Non-pigmented ciliary epithelial cell (primary cell): Measurements from ENCODE around the gene CFAP210.
"Not testable (repeated sequence)": the region's sequence is repeated elsewhere in the genome, so short reads cannot be mapped to it uniquely, and the experiment has no call there.

Experiments used
- DNase-seq: peaks from one replicate; pipeline ENCODE4 v3.0.0-alpha.2; 2010; ENCODE audit warnings: low read depth

Gene CFAP210

DNA sequence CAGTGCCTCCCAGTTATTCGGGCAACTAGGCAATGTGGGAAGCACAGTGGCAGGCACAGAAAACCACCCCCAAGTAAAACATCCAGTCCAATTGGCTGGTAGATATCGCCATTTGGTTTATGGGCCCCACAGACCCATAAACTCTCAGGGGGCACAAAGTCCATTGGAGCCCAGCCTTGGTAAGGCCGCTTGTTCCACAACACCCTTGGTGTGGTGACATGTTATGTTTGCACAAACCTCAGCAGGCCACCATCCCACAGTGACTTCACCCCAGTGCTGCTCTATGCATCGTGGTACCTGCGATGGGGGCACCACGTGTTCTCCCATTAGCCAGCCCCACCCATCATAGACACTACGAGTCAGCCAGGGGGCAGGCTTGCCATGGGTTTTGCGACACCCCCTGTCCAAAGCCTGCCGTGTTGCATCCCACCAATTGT is 18.6 kb upstream of the CFAP210 start:
- DNase-seq: no peak

DNA sequence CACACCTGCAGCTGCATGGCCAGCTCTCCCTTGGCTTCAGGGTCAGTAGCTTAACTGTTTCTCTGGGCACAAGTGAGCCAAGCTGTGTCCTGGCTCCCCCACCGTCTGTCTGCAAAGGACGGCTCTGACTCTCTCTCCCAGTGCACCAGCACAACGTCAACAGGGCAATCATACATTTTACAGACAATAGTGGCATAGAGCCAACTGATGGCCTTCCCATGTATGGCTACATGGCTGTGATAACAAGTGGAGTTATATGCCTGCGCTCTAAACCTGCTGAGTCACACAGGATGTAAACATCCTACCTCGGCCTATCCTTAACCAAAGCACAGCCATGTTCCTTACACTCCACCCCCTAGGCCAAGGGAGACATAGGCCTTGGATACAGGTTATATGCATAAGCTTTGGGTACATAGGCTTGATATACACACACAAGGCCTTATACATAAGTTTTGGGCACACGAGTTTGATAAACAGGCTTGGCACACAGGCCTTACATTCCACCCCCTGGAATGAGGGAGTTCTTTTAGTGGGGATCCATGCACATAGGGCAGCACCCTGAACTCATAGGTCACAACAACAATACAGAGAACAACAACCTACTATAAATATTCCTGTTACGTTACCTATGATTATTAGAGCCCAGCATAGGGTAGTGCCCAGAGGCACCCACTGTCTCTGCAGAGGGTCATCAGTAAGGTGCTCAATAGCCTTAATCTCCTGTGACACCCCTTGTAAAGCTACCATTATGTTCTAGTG is 17.7 kb upstream of the CFAP210 start:
- DNase-seq: no peak

GRCh38 chr2:169709981-169710380 is 15.8 kb upstream of the CFAP210 start:
- DNase-seq: no peak

DNA sequence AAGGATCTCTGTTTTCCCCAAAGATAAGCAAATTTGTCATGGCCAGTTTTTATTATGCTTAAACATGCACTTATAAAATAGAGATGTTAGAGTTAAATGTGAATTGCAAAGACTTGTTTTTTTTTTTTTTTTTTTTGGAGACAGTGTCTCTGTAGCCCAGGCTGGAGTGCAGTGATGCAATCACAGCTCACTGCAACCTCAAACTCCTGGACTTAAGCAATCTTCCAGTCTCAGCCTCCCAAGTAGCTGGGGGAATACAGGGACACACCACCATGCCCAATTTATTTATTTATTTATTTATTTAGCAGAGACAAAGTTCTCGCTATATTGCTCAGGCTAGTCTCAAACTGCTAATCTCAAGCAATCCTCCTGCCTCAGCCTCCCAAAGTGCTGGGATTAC is 15.1 kb upstream of the CFAP210 start:
- no peak for DNase-seq

GRCh38 chr2:169707626-169708025 is 13.4 kb upstream of the CFAP210 start:
- no peak for DNase-seq

DNA sequence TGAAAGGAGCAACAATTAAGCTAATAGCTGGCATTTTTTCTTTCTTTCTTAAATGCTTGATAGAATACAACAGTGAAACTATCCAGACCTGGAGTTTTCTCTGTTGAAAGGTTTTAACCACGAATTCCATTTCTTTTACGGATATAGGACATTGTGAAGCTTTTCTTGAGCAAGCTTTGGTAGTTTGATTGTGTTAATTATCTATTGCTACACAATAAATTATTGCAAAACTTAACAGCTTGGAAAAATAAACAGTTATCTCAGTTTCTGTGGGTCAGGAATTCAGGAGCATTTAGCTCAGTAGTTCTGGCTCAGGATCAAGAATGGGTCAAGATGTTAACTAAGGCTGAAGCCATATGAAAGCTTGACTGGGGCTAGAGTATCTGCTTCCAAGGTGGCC is 11.7 kb upstream of the CFAP210 start:
- no peak for DNase-seq

GRCh38 chr2:169704160-169704708 is 10.0 kb upstream of the CFAP210 start:
- no peak for DNase-seq

GRCh38 chr2:169702996-169703395 is 8.8 kb upstream of the CFAP210 start:
- DNase-seq: no peak

GRCh38 chr2:169699173-169699572 is 5.0 kb upstream of the CFAP210 start:
- DNase-seq: not testable (repeated sequence)

DNA sequence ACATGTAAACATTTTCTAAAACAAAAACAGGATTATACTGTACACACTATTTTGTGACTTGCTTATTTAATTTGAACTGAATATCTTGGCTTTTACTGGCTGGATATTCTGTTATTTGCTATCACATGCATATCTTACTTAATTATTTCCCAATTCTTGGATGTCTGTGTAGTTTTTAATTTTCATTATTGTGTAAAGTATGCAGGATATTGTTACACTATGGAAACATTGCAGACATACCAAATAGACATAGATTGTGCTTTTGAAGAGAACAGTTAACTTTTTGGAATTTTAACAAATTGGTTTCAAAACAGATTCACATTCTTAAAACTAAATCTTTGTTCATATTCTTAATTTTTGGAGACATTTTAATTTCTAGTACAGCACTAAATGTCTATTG is 2.2 kb upstream of the CFAP210 start:
- no peak for DNase-seq

DNA sequence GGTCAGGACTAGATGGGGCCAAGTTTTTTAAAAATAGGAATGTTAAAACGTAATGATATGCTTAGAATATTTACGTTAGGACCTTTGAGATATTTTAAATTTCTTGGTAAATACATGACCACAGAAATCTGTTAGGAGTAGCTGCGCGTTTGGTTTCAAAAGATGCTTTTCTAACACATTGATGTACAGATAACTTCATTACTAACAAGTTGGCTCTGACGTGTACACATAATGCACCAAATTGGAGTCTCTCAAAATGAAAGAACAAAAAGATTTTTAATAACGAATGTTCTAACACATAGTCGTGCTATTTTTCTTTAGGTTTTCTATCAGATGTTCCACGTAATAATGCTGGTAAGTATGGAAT is 672 bp upstream of the CFAP210 start:
- no peak for DNase-seq

GRCh38 chr2:169693360-169693759 is 845 bp downstream of the CFAP210 start:
- DNase-seq: no peak

GRCh38 chr2:169692718-169693117 is 1.5 kb downstream of the CFAP210 start:
- DNase-seq: no peak

DNA sequence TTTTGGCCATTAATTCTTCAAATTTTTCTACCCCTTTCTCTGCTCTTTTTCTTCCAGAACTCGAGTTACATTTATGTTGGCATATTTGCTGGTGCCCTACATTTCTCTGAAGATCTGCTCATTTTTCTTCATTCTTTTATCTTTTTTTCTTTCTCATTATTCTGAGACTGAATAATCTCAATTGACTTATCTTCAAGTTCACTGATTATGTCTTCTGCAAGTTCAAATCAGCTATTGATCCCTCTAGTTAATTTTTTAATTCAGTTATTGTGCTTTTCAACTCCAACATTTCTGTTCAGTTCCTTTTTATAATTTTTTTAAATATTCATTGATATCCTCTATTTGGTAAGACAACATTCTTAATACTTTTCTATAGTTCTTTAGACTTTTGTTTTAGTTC is 3.2 kb downstream of the CFAP210 start:
- no peak for DNase-seq

DNA sequence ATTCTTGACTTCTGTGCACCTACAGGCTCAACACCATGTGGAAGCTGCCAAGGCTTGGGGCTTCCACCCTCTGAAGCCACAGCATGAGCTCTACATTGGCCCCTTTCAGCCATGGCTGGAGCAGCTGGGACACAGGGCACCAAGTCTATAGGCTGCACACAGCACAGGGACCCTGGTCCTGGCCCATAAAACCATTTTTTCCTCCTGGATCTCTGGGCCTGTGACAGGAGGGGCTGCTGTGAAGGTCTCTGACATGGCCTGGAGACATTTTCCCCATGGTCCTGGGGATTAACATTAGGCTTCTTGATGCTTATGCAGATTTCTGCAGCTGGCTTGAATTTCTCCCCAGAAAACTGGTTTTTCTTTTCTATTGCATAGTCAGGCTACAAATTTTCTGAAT is 6.3 kb downstream of the CFAP210 start:
- DNase-seq: not testable (repeated sequence)

DNA sequence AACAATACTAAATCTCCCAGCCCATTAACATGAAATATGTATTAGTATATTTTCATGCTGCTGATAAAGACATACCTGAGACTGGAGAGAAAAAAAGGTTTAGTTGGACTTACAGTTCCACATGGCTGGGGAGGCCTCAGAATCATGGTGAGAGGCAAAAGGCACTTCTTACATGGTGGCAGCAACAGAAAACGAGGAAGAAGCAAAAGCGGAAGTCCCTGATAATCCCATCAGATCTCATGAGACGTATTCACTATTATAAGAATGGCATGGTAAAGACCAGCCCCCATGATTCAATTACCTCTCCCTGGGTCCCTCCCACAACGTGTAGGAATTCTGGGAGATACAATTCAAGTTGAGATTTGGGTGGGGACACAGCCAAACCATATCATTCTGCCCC is 7.4 kb downstream of the CFAP210 start:
- not testable (repeated sequence) for DNase-seq

DNA sequence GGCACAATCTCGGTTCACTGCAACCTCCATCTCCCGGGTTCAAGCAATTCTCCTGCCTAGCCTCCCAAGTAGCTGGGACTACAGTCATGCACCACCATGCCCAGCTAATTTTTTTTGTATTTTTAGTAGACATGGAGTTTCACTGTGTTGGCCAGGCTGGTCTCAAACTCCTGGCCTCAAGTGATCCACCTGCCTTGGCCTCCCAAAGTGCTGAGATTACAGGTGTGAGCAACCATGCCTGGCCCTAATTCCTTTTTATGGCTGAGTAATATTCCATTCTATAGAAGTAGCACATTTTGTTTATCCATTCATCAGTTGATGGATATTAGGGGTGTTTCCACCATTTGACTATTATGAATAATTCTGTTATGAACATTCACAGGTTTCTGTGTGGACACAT is 9.5 kb downstream of the CFAP210 start:
- DNase-seq: not testable (repeated sequence)

DNA sequence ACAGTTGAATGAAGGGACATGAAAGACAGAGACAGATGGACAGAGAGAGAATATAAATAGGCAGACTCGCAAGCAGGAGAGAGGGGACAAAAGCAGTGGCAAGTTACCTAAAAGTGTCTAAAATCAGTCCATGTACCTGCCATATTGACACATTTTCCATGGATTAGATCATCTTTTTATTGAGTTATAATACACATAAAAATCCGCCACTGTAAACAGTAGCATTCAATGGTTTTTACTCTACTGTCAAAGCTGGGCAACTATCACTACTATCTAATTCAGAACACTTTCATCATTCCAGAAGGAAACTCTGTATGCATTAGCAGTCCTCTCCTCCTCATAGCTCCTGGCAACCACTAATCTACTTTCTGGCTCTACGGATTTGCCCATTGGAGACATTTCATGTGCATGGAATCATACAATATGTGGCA is 10.1 kb downstream of the CFAP210 start:
- DNase-seq: no peak

DNA sequence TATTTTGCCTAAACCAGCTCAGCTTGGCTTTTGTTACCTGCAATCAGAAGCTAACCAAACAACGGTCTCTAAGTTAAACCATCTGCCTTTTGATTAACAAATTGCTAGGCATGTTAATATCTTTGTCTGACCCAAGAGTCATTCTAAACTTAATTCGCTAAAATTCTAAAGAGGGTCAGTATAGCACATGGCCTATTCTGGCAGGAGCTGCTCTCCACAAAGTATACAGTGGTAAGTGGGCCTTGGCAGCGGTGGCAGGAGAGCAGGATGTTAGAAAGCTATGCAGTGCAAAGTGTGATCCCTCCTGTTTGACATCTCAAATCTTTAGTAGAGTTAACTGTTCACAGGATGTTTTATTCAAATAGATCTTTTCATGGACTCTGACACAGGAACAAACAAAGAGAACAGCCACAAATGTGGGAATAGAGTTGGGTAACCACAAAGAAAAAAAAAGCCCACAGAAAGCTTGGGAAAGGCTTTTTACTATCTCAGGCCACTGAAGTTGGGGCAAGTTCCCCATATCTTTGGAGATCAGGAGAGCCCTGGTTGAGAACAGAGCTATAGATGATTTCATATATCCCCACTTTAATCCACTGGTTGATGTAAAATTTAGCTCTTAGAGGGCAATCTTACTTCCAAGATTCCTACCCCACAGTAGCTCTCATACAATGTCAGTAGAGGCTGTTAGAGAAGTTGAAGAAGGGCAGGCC is 10.6 kb downstream of the CFAP210 start:
- DNase-seq: no peak

DNA sequence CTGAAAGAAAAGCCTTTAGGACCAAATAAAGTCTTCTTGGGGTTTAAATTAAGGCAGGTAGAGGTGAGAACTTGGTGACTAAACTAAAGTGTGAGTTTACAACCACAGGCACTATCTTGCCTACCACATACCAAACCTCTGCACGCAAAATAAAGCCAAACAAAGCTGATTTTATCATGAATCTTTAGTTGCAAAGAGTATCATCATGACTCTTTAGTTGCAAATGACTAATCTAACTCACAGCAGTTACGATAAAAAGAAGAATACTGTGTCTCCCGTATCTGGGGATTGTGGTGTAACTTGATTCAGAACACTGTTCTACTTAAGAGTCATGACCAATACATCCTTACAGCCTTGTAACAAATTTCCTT is 11.2 kb downstream of the CFAP210 start:
- no peak for DNase-seq

GRCh38 chr2:169676850-169677249 is 17.4 kb downstream of the CFAP210 start:
- DNase-seq: no peak

DNA sequence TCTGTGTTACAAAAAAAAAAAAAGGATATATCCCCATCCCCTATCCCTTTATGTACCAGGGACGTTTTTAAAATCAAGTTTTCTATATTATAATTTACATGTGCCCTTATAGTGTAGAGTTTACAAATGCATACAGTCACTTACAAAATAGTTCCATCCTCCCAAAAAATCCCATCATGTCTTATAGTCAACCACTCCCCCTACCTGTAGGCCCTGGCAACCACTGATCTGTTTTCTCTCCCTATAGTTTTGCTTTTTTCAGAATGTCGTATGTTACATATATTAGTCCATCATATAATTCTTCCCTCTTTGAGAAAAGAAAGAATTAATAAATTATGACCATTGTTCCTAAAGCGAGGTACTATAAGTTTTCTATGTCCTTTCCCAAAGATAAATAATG is 17.8 kb downstream of the CFAP210 start:
- no peak for DNase-seq

DNA sequence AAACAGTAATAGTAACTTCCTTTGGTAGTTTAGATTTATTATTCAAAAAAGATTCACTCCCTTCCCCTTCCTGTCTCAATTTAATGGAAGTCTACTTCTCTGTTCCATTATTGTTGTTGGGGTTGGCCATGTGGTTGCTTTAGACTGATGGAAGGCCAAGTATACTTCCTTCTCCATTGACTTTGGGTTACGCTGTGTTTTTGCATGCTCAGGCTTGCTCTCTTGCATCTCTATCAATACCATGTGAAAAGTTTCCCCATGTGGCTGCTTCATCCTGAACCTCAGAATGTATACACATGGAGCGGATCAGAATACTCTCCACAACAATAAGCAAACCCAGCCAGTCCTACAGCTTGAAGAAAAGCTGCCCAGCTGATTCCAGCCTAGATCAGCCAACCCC is 20.3 kb downstream of the CFAP210 start:
- DNase-seq: no peak

DNA sequence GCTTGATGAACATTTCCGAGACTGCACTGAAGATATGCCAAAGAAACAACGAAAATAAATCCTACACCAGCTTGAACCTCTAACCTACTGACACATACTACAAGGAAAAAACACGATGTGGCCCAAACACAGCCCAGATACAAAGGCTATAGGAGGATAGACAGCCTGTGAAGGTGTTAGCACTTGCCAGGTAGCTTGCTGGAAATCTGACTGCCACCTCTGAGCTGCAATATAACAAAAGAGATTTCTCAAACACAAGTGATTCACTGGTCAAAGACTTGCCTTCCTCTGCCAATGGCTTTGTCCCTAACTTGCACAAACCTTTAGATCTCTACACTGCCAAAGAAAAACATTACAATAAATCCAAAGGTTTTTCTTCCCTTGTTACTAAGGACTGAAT is 21.1 kb downstream of the CFAP210 start:
- DNase-seq: no peak
